PC-3 (cell line): ENCODE data around the gene ZNF486.

ENCODE experiments used
- EZH2 ChIP-seq: fragments of 300-600 bp; sonication (generic); IDR thresholded peaks from one replicate; pipeline ENCODE4 v1.6.1; 2017; ENCODE audit warnings: antibody characterized with exemption, mild to moderate bottlenecking, low read length; ENCODE audit not compliant: unreplicated experiment
- TF ChIP-seq, protein P1 (sequence below): fragments of 300-600 bp; sonication (generic); conservative IDR thresholded peaks from 2 replicates; pipeline ENCODE4 v1.5.1; 2017; ENCODE audit warnings: antibody characterized with exemption, low read depth, mild to moderate bottlenecking, low read length

DNA sequence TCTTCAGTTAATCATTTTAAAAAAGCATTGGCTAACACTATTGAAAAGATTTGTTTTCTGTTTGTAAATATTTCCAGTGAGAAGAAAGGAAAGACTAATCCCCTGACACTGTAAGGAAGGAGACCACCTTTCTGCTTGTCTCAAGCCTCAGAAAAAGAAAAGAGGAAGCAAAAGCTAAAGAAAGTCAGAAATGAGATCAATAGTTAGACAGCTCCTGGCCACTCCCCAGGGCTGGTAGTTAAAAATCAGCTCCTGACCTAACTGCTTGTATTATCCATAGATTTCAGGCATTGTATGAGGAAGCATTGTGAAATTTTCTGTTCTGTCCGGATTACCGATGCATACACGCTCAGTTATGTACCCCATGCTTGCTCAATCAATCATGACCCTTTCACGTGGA lies 76.6 kb downstream of the ZNF486 start:
- TF ChIP-seq, protein P1, sequence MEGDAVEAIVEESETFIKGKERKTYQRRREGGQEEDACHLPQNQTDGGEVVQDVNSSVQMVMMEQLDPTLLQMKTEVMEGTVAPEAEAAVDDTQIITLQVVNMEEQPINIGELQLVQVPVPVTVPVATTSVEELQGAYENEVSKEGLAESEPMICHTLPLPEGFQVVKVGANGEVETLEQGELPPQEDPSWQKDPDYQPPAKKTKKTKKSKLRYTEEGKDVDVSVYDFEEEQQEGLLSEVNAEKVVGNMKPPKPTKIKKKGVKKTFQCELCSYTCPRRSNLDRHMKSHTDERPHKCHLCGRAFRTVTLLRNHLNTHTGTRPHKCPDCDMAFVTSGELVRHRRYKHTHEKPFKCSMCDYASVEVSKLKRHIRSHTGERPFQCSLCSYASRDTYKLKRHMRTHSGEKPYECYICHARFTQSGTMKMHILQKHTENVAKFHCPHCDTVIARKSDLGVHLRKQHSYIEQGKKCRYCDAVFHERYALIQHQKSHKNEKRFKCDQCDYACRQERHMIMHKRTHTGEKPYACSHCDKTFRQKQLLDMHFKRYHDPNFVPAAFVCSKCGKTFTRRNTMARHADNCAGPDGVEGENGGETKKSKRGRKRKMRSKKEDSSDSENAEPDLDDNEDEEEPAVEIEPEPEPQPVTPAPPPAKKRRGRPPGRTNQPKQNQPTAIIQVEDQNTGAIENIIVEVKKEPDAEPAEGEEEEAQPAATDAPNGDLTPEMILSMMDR = no peak
- TF ChIP-seq EZH2 = no peak
